22Rv1 (cell line): Measurements from ENCODE around the gene PREX1.

Experiments used
- H3K27ac ChIP-seq: fragments of 450-650 bp; 2 replicates; pipeline ENCODE4 v1.5.1; 2017
- ZFX ChIP-seq: fragments of 450-650 bp; IDR thresholded peaks from 2 replicates; pipeline ENCODE4 v1.6.1; 2017; ENCODE audit warnings: antibody characterized with exemption, borderline replicate concordance
- TF ChIP-seq, protein P1 (sequence below): fragments of 450-650 bp; IDR thresholded peaks from 2 replicates; pipeline ENCODE4 v1.5.1; 2017; ENCODE audit warnings: mild to moderate bottlenecking

The PREX1 gene

DNA sequence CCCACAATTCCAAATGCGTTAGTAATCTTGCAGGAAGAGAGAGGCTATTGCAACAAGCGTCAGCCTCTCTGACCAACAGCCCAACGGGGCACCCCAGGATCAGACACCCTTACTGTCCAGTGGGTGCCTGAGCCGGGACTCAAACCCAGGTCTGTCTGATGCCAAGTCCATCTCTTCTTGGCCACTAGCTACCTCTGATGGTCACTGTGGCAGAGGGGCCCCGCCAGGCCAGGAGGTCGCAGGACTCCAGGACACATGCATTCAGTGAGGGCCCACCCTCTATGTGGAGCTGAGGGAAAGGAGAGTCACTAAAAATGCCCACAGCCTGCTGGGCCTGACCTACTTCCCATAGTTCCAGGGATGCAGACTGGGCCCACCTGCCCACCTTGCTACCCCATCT is 83.3 kb downstream of the PREX1 start:
- TF ChIP-seq ZFX, result no peak
- TF ChIP-seq, protein P1, sequence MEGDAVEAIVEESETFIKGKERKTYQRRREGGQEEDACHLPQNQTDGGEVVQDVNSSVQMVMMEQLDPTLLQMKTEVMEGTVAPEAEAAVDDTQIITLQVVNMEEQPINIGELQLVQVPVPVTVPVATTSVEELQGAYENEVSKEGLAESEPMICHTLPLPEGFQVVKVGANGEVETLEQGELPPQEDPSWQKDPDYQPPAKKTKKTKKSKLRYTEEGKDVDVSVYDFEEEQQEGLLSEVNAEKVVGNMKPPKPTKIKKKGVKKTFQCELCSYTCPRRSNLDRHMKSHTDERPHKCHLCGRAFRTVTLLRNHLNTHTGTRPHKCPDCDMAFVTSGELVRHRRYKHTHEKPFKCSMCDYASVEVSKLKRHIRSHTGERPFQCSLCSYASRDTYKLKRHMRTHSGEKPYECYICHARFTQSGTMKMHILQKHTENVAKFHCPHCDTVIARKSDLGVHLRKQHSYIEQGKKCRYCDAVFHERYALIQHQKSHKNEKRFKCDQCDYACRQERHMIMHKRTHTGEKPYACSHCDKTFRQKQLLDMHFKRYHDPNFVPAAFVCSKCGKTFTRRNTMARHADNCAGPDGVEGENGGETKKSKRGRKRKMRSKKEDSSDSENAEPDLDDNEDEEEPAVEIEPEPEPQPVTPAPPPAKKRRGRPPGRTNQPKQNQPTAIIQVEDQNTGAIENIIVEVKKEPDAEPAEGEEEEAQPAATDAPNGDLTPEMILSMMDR, result no peak

DNA sequence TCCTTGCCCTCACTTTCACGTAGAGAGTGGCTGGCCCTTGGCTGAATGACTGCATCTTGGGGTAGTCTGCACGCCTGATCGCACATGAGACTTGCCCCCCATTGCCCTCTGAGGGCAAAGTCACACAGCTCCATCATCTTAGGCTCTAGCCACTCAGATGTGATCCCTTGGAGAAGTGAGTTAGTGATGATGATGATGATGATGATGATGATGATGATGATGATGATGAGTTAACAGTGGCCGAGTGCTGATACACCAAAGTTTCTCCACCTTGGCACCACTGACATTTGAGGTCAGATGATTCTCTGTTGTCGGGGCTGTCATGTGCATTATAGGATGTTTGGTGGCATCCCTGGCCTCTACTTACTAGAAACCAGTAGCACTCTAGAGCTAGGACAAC is 84.0 kb downstream of the PREX1 start:
- no peak for TF ChIP-seq ZFX
- TF ChIP-seq, protein P1, result no peak
- no peak overlapping the region for H3K27ac ChIP-seq

More for the DNA sequence above, 83.3 kb downstream of the PREX1 start:
- no peak overlapping the region for H3K27ac ChIP-seq

DNA sequence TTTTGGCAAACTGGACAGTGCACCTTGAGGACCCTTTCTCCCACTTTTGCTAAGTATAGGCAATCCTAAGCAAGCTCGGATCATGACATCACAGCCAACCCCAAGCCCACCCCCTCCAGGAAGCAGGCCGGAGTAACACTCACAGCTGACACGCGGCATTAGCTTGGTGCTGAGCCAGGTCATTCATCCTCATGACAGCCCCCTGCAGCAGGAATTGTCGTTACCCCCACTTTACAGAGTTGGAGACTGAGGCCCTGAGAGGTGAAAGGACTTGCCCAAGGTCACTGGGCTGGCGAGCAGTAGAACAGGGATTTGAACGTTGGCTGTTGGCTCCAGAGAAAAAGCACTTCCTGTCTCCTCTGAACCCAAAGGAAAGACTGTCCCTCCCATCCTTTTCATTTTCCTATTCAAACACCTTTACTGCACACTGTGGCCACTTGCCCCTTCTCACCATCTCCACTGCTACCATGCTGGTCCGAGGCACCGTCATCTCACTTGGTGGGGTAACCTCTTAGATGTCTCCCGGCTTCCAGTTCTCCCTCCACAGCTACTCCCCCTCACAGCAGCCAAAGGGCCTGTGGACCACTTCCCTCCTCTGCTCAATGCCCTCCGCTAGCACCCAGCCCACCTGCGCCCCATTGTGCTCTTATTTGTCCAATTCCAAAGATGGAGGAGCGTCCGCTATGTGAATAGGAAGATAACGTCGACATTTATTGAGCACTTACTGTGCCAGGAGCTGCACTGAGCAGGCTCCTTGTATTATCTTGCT is 84.7 kb downstream of the PREX1 start:
- H3K27ac ChIP-seq, result no peak overlapping the region
- TF ChIP-seq, protein P1, result no peak
- no peak for TF ChIP-seq ZFX

DNA sequence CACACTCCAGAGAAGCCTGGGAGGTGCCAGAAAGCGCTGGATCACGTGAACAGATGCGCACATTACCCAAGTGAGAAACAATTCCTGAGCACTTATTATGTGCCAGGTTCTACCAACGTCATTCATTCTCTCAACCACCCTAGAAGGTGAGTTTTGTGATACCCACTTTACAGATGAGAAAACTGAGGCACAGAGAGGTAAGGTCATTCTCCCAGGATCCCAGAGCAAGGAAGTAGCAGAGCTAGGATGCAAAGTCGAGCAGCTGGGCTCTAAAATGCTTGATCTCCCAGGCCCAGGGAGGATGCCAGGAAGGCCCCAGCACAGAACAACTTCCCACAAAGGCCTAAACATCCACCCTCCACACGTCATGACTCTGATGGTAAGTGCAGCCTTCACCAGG is 85.6 kb downstream of the PREX1 start:
- H3K27ac ChIP-seq, result no peak overlapping the region
- TF ChIP-seq, protein P1, result no peak
- no peak for TF ChIP-seq ZFX

DNA sequence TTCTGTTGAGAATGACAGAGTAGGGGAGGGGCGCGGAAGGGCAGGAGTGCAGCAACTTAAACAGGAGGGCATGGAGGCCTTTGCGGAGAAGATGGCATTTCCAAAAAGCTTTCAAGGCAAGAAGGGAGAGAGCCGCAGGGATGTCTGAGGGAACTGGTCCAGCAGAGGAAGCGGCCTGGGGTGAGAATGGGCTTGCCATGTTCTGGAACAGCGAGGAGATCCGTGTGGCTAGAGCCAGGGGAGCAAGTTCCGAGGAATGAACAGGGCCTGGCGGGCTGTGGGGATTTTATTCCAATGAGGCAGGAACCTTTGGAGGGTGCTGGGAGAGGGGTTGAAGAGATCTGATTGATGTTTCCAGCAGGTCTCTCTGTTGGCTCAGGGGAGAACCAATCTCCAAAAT is 86.1 kb downstream of the PREX1 start:
- TF ChIP-seq, protein P1, result no peak
- TF ChIP-seq ZFX, result no peak
- no peak overlapping the region for H3K27ac ChIP-seq

DNA sequence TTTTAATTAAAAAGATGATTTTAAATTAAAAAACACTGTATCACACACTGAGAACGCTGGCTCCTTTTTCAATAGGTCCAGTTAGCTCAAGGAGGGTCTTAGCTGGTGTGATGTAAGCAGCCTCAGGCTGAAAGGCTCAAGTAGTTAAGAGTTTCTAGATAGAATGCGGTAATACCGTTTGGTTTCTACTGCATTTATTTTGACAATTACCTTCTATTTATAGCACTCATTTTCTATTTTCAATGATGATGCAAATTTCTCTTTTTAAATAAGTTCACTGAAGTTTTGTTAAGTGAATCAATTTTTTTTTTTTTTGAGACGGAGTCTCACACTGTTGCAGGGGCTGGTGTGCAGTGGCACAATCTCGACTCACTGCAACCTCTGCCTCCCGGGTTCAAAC is 87.1 kb downstream of the PREX1 start:
- no peak overlapping the region for H3K27ac ChIP-seq
- TF ChIP-seq ZFX, result no peak
- TF ChIP-seq, protein P1, result no peak

DNA sequence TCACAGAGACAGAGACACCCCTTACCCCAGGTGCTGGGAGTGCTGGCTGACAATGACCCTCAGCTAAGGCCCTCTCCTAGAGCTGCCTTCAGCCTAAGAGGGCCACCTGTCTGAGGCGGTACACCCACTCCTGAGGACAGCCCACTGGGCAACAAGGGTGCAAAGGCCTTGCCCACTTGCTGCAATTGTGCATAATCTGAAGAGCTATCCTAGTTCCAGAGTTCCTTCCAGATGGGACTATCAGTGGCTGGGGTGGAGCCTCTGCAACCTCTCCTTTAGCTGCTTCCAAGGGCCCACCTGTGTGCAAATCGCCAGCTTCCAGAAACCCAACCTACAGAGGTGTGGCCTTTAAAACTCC is 87.5 kb downstream of the PREX1 start:
- no peak for TF ChIP-seq ZFX
- TF ChIP-seq, protein P1, result no peak
- H3K27ac ChIP-seq, result no peak overlapping the region
